Heart left ventricle (tissue), 16 donors: ENCODE results near the gene VCP. TPM values are rescaled to one million over a fixed set of nuclear protein-coding genes. Genes with fewer than 3 reads are reported as not detected.

ENCODE experiments used
- ATAC-seq, 4 donors: fragments of 200-7000 bp; cut with Tn5 transposase; one replicate each; pipeline ENCODE4 v1.9.1; 2020 to 2022; ENCODE audit warnings: moderate library complexity in 4 of 4, mild to moderate bottlenecking in 3 of 4, moderate number of reproducible peaks in 1 of 4
- DNase-seq, 5 donors: peaks; one replicate each; pipeline ENCODE4 v3.0.0-alpha.2; 2020
- H3K27ac ChIP-seq, 12 donors: fragments of 200-600 bp; sonication (generic) in 4 of 12; one replicate each; pipeline versions ENCODE4 v1.5.0 to v1.8.0; 2016 to 2022; ENCODE audit warnings: mild to moderate bottlenecking in 2 of 12
- H3K27me3 ChIP-seq, 9 donors: fragments of 200-600 bp; sonication (generic) in 2 of 9; one replicate each; pipeline versions ENCODE4 v1.5.1 to v1.8.0; 2016 to 2022; ENCODE audit warnings: mild to moderate bottlenecking in 3 of 9
- H3K36me3 ChIP-seq, 9 donors: fragments of 200-600 bp; sonication (generic) in 2 of 9; one replicate each; pipeline versions ENCODE4 v1.5.0 to v1.8.0; 2018 to 2022; ENCODE audit warnings: mild to moderate bottlenecking in 2 of 9
- H3K4me1 ChIP-seq, 12 donors: fragments of 200-600 bp; sonication (generic) in 4 of 12; one replicate each; pipeline versions ENCODE4 v1.5.0 to v1.8.0; 2016 to 2022; ENCODE audit warnings: mild to moderate bottlenecking in 3 of 12
- H3K4me3 ChIP-seq, 12 donors: fragments of 200-600 bp; sonication (generic) in 4 of 12; one replicate each; pipeline versions ENCODE4 v1.5.0 to v1.8.0; 2017 to 2022; ENCODE audit warnings: mild to moderate bottlenecking in 9 of 12, moderate library complexity in 4 of 12
- H3K9me3 ChIP-seq, 12 donors: fragments of 200-600 bp; sonication (generic) in 4 of 12; one replicate each; pipeline versions ENCODE4 v1.5.0 to v1.8.0; 2016 to 2022; ENCODE audit warnings: mild to moderate bottlenecking in 1 of 12
- POLR2A ChIP-seq, 2 donors: fragments of 450-650 bp; IDR thresholded peaks; one replicate each; pipeline ENCODE4 v1.6.1; 2017; ENCODE audit warnings: antibody characterized with exemption in 2 of 2, mild to moderate bottlenecking in 2 of 2, moderate library complexity in 2 of 2
- WGBS, 4 donors: extraction: QIAGEN DNeasy Blood & Tissue Kit in 2 of 4; methylation state at CpG; one replicate each; pipeline versions ENCODE4 v1.1.5 to v1.1.7; 2013 to 2018; 5-methylcytosine and 5-hydroxymethylcytosine counted together
- intact Hi-C, 10 donors: fragments of 100-400 bp; cut with DNase I; formaldehyde crosslinking; loops; one replicate each; pipeline versions ENCODE4 v1.11.1 to v1.14.2; 2022
- polyA plus RNA-seq, 2 donors: library from polyadenylated mRNA; stranded (reverse); fragments of 200-250 nt; gene quantifications; one replicate each; pipeline ENCODE4 v1.2.3, GENCODE V29; 2013
- total RNA-seq, 9 donors: library from RNA; depleted of rRNA in 2 of 9; stranded (reverse); fragments of >200 nt in 2 of 9; fragmentation: NEBNext Ultra II Directional in 3 of 9; extraction: Animal tissue kit (Norgen Biotek cat#: 25700) in 3 of 9; gene quantifications; one replicate each; pipeline versions ENCODE4 v1.1.0 to v1.2.4, GENCODE V29; 2016 to 2023
- TF ChIP-seq, protein P1 (sequence below), 12 donors: fragments of 200-600 bp; sonication (generic) in 4 of 12; IDR thresholded peaks; one replicate each; pipeline versions ENCODE4 v1.5.0 to v1.8.0; 2018 to 2022; ENCODE audit warnings: antibody characterized with exemption in 12 of 12, mild to moderate bottlenecking in 5 of 12
- donor health status: ischemic (EF 13 %, LVEDD 7.1; RV severe dilation, severe dysfunction).
- donor health status: healthy with polysubstance abuse.
- donor health status: DM: no; HTN: yes; CAD: no.
- donor health status: DM: no; HTN: no; CAD: no.
- donor health status: ischemic (EF 25% LVEDD 6.9; RV normal size, moderate dysfunction).
- donor health status: ischemic (EF 25% LVEDD 5.7; RV mildly dilated, moderate dysfunction).
- donor health status: healthy.
- donor health status: DM: yes; HTN: yes; CAD: no.
- donor health status: ischemic (EF 35%, LVEDD 5.7; RV mildly dilated, moderate dysfunction).
- donor health status: nonischemic (EF 11% LVEDD 7.7; RV severe dilation, severe dysfunction).
- donor health status: DM: yes; HTN: yes; CAD: no.
- donor health status: PGD.
- donor health status: ischemic (EF 29% LVEDD 5.4; RV normal size, mild dysfunction).
- donor health status: nonischemic (EF 23%, LVEDD 6.1; RV moderate dilation, normal function).

The VCP gene
- total and polyA plus RNA-seq, 11 donors = 107 to 411 (median 262) TPM

DNA sequence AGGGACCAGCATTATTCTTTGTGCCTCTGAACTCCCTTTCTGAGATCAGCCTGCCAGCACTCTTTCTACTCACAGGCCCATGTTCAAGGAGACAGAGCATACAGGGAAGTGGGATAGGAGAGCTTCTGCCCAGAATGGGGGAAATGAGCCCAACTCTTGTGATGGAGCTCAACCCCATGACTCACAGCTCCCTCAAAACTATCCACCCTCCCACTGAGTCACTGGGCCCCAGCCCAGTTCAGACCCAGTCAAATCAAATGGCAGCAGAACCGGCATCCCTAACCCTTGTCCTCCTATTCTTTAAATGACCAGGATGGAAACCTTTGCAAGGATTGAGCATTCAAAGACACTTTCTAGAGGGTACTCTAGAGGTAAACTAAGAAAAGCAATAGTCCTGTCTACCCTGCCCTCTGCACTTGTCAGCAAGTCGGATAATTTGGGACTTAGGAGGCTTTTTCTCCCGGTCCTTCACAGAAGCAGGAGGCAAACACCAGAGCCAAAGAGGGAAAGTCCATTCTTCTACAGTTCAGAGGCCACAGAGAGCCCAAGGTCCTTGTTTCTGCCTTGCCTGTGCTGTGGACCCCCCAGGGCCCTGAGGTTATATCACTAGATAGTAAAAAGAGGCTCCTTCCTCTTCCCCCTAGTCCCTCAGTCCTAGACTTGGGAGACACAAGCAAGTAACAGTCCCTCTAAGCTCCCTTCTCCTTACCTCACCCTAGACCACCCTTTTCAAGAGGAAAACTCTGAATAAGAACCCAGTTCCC is 40.0 kb upstream of the VCP start:
- DNase-seq (peak in 2 of 5 donors; percentile 46 to 59), ATAC-seq (no peak)
- intact Hi-C loops = loop anchor here in 6 of 10 donors (5.0 to 10.0 kb wide), 5 partner anchors 52 to 625 kb away; partner anchors contain the start of gene UNC13B (in 2 of the 6)
- peaks cover 3 to 67% (median 49%) of the 10 kb centered on the region in 12 donors for H3K4me1 ChIP-seq
- no peaks in the 10 kb centered on the region for H3K27me3 ChIP-seq
- no peaks in the 10 kb centered on the region for H3K9me3 ChIP-seq
- H3K27ac ChIP-seq = peak overlapping the region in 11 of 12 donors; percentile 71 to 98 (median 86)
- WGBS, 4 donors = 79 to 92% (median 86%) methylated on average over 3 of the region's 3 CpGs
- peak overlapping the region in 4 of 12 donors; percentile 62 to 90 (median 84) for H3K4me3 ChIP-seq
- TF ChIP-seq, protein P1, sequence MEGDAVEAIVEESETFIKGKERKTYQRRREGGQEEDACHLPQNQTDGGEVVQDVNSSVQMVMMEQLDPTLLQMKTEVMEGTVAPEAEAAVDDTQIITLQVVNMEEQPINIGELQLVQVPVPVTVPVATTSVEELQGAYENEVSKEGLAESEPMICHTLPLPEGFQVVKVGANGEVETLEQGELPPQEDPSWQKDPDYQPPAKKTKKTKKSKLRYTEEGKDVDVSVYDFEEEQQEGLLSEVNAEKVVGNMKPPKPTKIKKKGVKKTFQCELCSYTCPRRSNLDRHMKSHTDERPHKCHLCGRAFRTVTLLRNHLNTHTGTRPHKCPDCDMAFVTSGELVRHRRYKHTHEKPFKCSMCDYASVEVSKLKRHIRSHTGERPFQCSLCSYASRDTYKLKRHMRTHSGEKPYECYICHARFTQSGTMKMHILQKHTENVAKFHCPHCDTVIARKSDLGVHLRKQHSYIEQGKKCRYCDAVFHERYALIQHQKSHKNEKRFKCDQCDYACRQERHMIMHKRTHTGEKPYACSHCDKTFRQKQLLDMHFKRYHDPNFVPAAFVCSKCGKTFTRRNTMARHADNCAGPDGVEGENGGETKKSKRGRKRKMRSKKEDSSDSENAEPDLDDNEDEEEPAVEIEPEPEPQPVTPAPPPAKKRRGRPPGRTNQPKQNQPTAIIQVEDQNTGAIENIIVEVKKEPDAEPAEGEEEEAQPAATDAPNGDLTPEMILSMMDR (IDR thresholded peaks at IDR 0.05) = no peak
- no peak for TF ChIP-seq POLR2A (IDR thresholded peaks at IDR 0.05)
- peaks cover 0 to 15% (median 11%) of the 10 kb centered on the region in 9 donors for H3K36me3 ChIP-seq

DNA sequence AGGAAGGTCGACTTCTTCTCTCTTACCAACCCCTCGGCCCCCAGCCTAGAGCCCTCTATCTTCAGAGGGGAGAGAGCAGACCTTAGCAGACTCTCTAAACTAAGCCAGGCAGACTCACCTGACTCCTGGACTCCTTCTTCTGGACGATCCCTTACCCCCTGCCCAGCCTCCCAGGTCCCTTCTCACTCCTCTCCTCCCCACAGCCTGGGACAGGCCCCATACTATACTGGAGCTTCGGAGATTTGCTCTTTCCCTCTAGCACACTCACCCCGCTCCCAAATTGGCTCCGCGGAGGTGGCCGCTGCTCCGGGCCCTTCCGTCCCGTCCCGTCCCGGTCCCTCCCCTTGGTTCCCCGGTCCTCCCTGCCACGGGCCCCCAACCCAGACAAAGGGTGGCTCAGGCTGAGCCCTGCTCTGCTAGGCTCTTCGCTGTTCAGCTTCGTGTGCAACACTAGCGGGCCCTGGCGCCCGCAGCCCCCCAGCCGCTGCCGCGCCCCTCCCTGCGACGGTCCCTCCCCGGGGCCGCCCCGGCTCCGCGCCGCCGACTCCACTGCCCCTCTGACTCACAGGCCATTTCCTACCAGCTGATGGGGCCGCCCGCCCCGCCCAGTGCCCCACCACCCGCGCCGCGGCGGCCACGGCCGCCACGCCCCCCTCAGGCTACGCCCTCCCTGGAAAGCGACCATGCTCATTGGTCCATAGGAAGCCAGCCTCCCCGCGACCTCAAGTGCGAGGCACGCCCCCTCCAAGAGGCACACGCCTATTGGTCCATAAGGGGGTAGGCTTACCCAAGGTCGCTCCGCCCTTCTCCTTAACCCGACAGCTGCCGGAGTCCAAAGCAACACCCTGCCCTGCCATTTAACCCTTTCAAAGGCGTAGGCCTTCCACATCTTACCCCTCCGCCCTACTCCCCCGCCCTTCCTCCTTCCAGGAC is 38.8 kb upstream of the VCP start:
- WGBS, 4 donors = 1% methylated on average over 26 to 57 of the region's 57 CpGs
- DNase-seq (peak; percentile 98 to 99 (median 99)), ATAC-seq (peak; percentile 75 to 87 (median 80))
- Histone ChIP-seq H3K4me3 (peak overlapping the region; percentile 62 to 96 (median 88)), H3K4me1 (peaks cover 3 to 56% (median 46%) of the 10 kb centered on the region in 12 donors), H3K9me3 (no peaks in the 10 kb centered on the region), H3K27ac (peak overlapping the region; percentile 62 to 98 (median 92)), H3K36me3 (peaks cover 0 to 27% (median 23%) of the 10 kb centered on the region in 9 donors), H3K27me3 (no peaks in the 10 kb centered on the region)
- intact Hi-C loops = loop anchor here in 6 of 10 donors (5.0 to 10.0 kb wide), 5 partner anchors 54 to 626 kb away; partner anchors contain the start of gene UNC13B (in 2 of the 6)
- peak; percentile 39 to 87 for TF ChIP-seq POLR2A (IDR thresholded peaks at IDR 0.05)
- TF ChIP-seq, protein P1 (IDR thresholded peaks at IDR 0.05) = no peak

DNA sequence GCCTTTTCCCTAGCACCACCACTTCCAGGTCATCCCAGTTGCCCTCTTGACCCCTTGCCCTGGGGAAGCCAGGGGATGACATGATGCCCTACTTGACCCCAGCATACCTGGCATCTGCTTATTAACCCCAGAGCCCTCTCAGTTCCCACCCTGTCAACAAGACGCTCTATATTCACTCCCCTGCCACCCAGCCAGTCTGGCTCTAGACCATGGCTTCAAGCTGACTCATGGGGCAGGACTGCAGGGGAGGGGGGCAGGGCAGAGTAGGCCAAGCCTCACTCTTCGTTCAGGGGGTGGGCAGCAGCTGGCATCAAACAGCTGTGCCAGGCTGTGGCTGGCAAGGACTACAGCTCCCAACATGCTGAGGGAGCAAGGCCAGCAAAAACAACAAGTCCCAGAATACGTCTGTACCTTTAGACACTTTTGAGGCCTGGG is 37.9 kb upstream of the VCP start:
- ATAC-seq (peak in 2 of 4 donors; percentile 1), DNase-seq (peak in 2 of 5 donors; percentile 38 to 67)
- intact Hi-C loops = loop anchor here in 6 of 10 donors (5.0 to 10.0 kb wide), 5 partner anchors 54 to 627 kb away; partner anchors contain the start of gene UNC13B (in 2 of the 6)
- WGBS, 4 donors = 34 to 49% (median 39%) methylated on average over 2 to 3 of the region's 3 CpGs
- Histone ChIP-seq H3K27me3 (no peaks in the 10 kb centered on the region), H3K36me3 (peaks cover 0 to 36% (median 32%) of the 10 kb centered on the region in 9 donors), H3K9me3 (no peaks in the 10 kb centered on the region), H3K4me1 (peaks cover 3 to 56% (median 46%) of the 10 kb centered on the region in 12 donors), H3K4me3 (peak overlapping the region in 10 of 12 donors; percentile 62 to 96 (median 88)), H3K27ac (peak overlapping the region in 9 of 12 donors; percentile 79 to 98 (median 93))
- TF ChIP-seq POLR2A (IDR thresholded peaks at IDR 0.05) = no peak
- TF ChIP-seq, protein P1 (IDR thresholded peaks at IDR 0.05) = no peak
